Hepatocyte (in vitro differentiated cells): ENCODE data around the gene PSG4.
"Not testable (repeated sequence)": the region's sequence is repeated elsewhere in the genome, so short reads cannot be mapped to it uniquely, and the experiment has no call there.

ENCODE experiments used
- CTCF ChIP-seq: fragments of 200-600 bp; sonication (generic); IDR thresholded peaks from 2 replicates; pipeline ENCODE4 v1.5.1; 2016; ENCODE audit warnings: antibody characterized with exemption, mild to moderate bottlenecking; ENCODE audit not compliant: poor library complexity
- EZH2 ChIP-seq: fragments of 200-600 bp; sonication (generic); IDR thresholded peaks from 2 replicates; pipeline ENCODE4 v1.6.1; 2016; ENCODE audit warnings: antibody characterized with exemption, mild to moderate bottlenecking, borderline replicate concordance
- EZH2phosphoT487 ChIP-seq: fragments of 200-600 bp; sonication (generic); IDR thresholded peaks from one replicate; pipeline ENCODE4 v1.6.1; 2018; ENCODE audit warnings: antibody characterized with exemption, mild to moderate bottlenecking, low read depth, moderate library complexity; ENCODE audit not compliant: unreplicated experiment, severe bottlenecking

- not testable (repeated sequence) for TF ChIP-seq CTCF, EZH2, EZH2phosphoT487
Observed at GRCh38 chr19:43192381-43193155, 12.9 kb downstream of the PSG4 start.
